NCI-H128 (cell line): ENCODE data around the gene SPTBN1.

Source experiments
- DNase-seq: peaks from one replicate; lab custom pipeline; 2025; ENCODE audit not compliant: unreplicated experiment; lab: John Stamatoyannopoulos, UW

Gene SPTBN1

GRCh38 chr2:54628418-54628817, 172.3 kb downstream of the SPTBN1 start:
- no peak for DNase-seq

- DNase-seq: no peak
Observed at GRCh38 chr2:54628957-54629356, 172.8 kb downstream of the SPTBN1 start.

- DNase-seq: no peak
Observed at GRCh38 chr2:54629390-54629789, 173.3 kb downstream of the SPTBN1 start.

GRCh38 chr2:54629914-54630857, 174.1 kb downstream of the SPTBN1 start:
- DNase-seq: no peak

GRCh38 chr2:54630858-54631497, 174.9 kb downstream of the SPTBN1 start:
- DNase-seq: no peak

GRCh38 chr2:54631755-54632154, 175.6 kb downstream of the SPTBN1 start:
- no peak for DNase-seq

- no peak for DNase-seq
Observed at GRCh38 chr2:54632733-54633692, 176.9 kb downstream of the SPTBN1 start.

GRCh38 chr2:54634021-54634420, 177.9 kb downstream of the SPTBN1 start:
- no peak for DNase-seq

- DNase-seq: no peak
Observed at GRCh38 chr2:54634564-54635511, 178.7 kb downstream of the SPTBN1 start.

- no peak for DNase-seq
Observed at GRCh38 chr2:54635554-54636152, 179.5 kb downstream of the SPTBN1 start.

GRCh38 chr2:54636415-54637139, 180.4 kb downstream of the SPTBN1 start:
- no peak for DNase-seq

- DNase-seq: no peak
Observed at GRCh38 chr2:54638103-54638502, 182.0 kb downstream of the SPTBN1 start.

- no peak for DNase-seq
Observed at GRCh38 chr2:54638774-54639187, 182.7 kb downstream of the SPTBN1 start.

- DNase-seq: no peak
Observed at GRCh38 chr2:54639609-54640008, 183.5 kb downstream of the SPTBN1 start.

- no peak for DNase-seq
Observed at GRCh38 chr2:54640834-54641540, 184.9 kb downstream of the SPTBN1 start.

GRCh38 chr2:54641988-54642387, 185.9 kb downstream of the SPTBN1 start:
- DNase-seq: no peak

- no peak for DNase-seq
Observed at GRCh38 chr2:54642677-54643430, 186.7 kb downstream of the SPTBN1 start.

GRCh38 chr2:54644236-54644635, 188.1 kb downstream of the SPTBN1 start:
- DNase-seq: no peak
